ENCODE data around the gene ATP8A2.
"Not testable (repeated sequence)": the region's sequence is repeated elsewhere in the genome, so short reads cannot be mapped to it uniquely, and the experiment has no call there.

The ATP8A2 gene

DNA sequence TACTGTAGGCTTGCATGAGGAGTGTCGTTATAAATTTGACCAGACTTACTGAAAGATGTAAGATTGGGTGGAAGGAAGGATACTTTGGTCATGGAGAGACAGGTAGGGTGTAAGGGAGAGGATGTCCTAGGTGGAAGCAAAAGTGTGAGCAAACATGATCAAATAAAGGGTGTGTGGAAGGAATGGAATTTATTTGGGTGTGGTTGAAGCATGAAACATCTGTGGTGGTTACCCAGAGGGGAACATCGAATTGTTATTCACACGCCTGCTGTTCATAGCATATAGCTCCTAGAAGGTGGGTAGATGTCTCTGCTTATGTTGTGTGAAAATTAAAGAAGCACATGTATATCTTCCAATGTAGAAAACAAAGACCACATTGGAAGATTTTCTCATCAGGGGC lies 157.7 kb downstream of the ATP8A2 start:
- in situ Hi-C loops (cut with HindIII; ENCODE audit: low sequenced_read_pairs): no loop called here

DNA sequence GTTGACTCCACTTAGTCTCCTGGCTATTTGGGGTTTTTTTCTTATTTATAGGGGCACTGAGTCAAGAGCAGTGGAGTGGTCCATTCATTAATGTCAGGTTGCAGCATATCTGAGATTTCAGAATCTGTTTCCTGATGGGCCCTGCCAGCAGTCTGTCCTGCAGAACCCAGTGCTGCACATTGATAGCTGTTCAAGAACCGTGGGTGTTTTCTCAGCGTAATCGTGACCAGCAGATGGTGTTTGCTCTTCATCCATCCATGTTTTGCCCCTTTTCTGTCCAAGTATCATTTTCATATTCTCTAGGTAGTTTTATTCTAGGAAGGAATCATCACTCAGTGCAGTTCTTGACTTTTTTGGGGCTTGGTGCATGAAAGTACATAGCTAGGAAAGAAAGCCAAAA lies 166.5 kb downstream of the ATP8A2 start:
- in situ Hi-C loops (cut with HindIII; ENCODE audit: low sequenced_read_pairs): no loop called here

DNA sequence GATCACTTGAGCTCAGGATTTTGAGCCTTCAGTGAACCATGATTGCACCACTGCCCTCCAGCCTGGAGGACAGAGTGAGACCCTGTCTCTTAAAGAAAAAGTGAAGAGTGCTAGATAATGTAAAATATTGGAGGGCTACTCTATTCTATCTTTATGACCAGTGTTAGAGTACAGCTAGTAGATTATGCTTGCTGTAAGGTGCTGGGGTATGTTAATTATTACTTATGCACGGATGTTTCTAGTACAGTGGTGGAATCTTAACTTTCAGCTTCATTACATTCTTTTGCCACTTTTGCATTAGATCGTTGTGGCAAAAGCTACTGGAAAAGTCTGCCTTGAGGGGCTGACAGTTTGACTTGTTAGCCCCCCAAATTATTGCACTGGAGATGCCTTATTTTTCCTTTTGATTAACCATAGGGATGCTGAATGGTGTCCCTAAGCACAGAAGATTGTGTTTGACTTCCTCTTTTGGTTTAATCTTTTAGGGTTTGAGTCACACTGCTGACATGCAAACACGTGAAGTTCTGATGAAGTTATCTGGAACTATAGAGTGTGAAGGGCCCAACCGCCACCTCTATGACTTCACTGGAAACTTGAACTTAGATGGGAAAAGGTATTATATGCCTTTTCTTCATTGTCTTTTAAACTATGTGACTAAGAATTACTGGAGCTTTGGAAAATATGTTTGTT lies 169.8 kb downstream of the ATP8A2 start:
- in situ Hi-C loops (cut with HindIII; ENCODE audit: low sequenced_read_pairs): no loop called here

DNA sequence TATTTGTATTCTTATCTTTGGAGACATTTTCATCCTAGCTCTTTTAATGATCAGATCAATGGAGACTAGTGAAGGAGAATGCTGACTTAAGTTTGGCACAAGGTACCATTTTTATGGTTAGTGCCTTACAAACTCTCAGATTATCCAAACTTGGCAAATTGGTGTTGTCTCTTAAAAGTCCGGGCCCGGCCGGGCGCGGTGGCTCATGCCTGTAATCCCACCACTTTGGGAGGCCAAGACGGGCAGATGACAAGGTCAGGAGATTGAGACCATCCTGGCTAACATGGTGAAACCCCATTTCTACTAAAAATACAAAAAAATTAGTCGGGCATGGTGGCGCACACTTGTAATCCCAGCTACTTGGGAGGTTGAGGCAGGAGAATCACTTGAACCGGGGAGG lies 177.2 kb downstream of the ATP8A2 start:
- in situ Hi-C loops (cut with HindIII; ENCODE audit: low sequenced_read_pairs): not testable (repeated sequence)

DNA sequence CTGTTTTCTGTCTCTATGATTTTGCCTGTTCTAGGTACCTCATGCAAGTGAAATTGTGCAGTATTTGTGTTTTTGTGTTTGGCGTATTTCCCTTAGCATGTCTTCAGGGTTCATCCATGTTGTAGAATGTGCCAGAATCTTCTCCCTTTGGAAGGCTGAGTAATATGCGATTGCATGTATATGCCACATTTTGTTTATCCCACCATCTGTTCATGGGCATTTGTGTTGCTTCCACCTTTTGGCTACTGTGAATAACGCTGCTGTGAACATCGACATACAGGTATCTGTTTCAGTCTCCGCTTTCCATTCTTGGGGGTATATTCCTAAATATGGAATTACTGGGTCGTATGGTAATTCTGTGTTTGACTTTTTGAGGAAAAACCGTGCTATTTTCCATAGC lies 190.0 kb downstream of the ATP8A2 start:
- in situ Hi-C loops (cut with HindIII; ENCODE audit: low sequenced_read_pairs): no loop called here

DNA sequence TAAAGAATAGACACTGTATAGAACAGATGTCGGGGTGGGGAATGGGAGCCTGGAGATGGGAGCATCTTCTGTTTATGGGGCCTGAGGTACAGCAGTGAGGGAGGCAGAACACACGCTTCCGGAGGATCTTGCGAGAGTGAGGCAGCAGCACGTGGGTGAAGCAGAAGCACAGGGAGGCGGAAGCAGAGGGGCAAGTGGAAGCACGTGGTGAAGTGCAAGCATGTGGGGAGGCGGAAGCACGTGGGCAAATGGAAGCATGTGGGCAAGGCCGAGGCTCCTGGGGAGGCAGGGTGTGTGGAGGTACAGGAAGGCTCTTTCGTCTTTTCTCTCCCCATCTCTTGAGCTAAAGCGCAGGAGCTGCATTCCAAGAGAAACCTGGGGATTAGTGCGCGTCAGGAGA lies 198.4 kb downstream of the ATP8A2 start:
- in situ Hi-C loops (cut with HindIII; ENCODE audit: low sequenced_read_pairs): no loop called here

DNA sequence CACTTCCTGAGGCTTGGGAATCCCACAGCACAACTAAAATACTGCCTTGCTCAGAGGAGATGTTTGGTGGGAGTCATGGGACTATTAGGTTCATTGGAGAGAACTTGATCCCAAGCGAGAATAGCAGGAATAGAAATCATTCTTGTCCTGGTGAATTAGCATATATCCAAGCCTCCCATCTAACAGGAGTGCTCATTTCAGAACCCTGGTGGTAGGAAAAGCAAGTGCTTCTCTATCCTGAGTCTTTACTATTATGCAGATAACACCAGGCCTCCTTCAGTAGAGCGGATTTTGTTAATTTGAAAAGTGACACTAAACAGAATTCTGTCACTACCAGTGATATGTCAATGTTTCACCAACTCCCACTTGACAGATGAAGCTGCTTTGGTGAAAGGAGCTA lies 199.5 kb downstream of the ATP8A2 start:
- in situ Hi-C loops (cut with HindIII; ENCODE audit: low sequenced_read_pairs): no loop called here

DNA sequence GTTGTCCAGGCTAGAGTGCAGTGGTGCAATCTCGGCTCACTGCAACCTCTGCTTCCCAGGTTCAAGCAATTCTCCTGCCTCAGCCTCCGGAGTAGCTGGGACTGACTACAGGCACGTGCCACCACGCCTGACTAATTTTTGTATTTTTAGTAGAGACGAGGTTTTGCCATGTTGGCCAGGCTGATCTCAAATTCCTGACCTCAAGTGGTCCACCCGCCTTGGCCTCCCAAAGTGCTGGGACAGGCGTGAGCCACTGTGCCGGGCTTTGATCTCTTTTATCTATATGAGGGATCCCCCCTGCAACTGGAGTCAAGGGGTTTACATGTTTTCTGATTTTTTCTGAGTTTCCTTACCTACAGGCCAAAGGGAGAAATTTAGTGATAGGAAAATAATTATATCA lies 200.4 kb downstream of the ATP8A2 start:
- in situ Hi-C loops (cut with HindIII; ENCODE audit: low sequenced_read_pairs): not testable (repeated sequence)

DNA sequence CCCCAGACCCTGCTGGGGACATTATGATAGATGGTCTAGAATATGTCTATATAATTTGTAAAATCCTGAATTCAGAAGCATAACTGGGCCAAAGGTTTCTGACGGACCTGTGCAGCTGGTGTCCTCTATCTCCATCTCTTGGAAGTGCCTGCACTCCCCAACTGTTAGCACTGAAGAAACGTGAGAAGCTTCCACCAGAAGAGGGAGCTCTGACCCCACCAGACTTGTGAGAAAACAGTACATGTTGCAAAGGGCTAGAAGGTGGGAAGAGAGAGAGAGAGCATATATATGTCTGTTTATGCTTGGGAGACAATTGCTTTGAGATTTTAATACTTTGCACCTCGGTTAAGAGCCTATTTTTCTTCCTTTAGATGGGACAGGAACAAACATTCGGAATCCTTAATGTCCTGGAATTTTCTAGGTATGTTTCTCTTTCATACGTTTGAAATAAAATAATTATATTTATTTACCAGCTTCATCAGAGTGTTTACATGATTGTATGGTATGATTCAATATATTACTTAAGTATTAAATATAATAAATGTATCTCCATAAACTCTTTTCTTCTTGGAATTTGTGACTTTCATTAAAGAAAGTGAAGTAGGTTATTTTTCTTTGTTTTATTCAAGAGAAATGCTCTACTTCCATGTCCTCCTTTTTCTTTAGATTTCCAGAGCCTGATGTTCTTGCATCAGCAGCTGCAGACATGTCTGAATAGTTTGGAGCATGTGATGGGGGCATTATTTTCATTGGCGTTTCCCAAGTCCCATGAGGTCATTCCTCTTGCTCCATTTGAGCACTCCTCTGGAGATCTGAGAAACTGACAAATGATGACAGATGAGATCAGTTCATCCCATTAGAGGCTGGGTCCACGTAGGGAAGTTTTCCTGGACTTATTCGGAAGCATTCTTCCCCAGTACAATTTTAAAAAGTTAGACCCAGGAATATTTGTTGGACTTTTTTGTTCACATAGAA lies 202.9 kb downstream of the ATP8A2 start:
- in situ Hi-C loops (cut with HindIII; ENCODE audit: low sequenced_read_pairs): no loop called here

DNA sequence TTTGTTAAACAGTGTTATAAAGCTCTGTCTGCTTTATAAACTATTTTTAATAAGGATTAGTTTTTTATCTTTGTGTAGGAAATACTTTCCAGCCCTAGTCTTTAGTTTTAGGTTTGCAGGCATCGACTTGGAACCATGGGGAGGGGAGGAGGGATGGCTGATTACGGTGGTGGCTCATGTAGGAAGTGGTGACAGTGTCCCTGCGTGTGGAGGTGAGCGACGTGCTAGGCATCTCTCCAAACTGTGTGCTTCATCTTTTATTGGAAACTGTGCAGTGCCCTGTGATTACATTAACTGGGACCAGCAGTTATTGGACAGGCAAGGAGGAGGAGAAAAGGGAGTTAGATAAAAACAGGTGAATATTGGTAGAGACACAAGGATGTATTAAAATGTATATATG lies 203.8 kb downstream of the ATP8A2 start:
- in situ Hi-C loops (cut with HindIII; ENCODE audit: low sequenced_read_pairs): no loop called here

DNA sequence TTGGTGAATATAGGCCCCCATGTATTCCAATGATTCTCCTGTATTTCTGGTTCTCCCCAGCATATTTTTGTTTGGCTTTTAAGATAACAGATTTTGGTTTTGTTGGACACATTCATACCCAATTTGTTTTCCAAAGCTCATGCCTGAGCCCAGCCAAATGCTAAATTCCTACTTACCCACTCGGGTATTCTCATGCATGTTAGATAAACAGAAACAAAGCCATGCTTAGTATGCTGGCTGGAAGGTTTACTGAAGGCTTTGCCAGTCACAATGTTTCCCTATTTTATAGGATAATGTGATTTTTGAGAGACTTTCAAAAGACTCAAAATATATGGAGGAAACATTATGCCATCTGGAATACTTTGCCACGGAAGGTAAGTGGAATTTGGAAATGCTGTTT lies 206.8 kb downstream of the ATP8A2 start:
- in situ Hi-C loops (cut with HindIII; ENCODE audit: low sequenced_read_pairs): no loop called here

DNA sequence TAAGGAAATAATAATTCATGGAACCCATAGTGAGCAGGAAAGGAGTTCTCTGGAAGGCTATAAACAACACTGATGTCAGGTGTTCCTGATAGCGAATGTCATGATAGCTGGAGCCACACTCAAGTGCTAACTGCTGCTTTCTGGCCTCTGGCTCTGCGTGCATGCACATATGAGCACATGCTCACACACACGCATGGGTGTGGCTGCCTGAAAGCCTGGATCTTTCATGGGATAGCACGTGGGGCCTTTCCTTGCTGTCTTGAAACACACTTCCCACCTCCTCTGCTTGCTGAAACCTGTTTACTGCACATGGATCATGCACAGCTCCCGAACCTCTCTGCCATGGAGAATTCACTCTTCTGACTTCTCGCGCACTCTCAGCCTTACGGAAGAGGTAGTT lies 207.4 kb downstream of the ATP8A2 start:
- in situ Hi-C loops (cut with HindIII; ENCODE audit: low sequenced_read_pairs): no loop called here

DNA sequence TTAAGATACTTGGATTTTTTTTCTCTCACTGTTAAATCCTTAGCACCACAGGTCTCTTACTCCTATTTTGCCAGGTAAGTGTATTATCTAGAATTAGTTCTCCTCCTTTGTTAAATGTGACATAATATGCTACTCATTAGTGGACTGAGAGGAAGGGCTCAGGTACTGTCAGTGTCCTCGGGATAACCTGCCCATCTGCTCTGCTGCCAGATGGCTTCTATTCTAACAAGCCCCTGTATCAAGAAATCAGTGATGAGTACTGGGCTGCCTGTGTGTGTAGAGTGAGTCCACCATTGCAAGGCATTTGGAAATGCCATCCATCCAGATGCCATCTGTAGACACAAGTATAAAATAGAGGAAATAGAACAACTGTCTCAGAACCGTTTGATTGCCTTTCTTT lies 209.6 kb downstream of the ATP8A2 start:
- in situ Hi-C loops (cut with HindIII; ENCODE audit: low sequenced_read_pairs): no loop called here

DNA sequence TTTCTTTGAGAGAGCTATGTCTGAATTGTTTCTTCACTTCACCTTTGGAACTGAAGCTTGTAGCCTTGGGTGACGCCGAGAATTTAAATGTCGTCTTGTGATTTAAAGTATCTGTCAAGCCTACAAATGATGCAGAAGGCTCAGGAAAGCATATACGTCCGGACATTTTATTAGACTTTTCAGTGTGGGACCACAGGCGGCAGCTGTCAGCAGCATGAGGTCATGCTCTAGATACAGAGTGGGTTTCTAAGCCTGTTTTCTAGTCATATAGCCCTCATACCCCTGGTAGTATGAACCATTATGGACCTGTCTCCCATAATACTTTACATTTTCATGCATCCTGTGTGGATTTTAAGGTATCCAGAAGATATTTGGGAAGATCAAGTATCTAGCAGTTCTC lies 212.3 kb downstream of the ATP8A2 start:
- in situ Hi-C loops (cut with HindIII; ENCODE audit: low sequenced_read_pairs): no loop called here

DNA sequence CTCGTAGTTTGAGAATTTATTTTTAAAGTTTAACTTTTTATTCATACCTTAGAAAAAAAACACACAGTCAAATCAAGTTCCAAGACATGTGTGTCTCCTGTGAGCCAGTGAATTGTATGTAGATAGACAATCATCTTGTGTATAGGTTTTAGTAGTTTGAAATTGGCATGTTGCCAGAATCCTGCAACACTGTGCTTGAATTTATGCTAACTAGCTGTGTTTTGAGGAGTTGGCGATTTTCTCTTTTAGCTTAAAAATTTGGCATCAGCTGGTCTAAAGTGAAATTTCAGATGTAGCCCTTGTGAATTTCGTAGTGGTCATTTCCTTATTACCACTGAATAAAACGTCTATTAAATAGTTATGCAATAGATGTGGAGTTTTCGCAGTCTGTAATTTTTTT lies 213.2 kb downstream of the ATP8A2 start:
- in situ Hi-C loops (cut with HindIII; ENCODE audit: low sequenced_read_pairs): no loop called here

DNA sequence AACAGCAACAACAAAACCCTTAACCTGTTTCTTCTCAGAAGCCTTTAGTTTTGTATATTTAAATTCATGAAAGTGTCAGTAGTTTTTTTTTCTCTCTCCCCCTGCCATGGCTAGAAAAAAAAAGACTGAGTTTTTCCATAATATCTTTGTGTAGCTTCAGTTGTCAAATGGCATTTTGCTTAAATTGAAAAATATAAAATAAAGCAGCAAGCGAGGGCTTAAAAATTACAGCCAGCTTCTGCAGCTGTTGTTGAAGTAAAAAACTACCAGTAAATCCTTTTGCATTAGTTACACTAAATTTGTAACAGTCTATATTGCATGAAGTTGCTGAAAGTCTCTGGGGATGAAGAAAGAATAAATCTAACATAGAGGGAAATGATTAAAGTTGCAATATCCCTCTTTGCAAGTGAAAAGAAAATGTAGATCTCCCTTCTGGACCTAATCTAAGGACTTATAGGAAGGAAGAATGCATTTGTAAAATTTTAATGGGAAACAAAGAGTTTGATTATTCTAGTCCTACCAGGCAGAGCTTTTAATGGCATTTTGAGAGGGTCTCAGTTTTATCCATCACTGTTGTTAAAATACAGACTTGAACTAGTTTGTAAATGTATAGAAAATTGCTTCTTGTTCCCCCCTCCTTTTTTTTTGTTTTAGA lies 215.7 kb downstream of the ATP8A2 start:
- in situ Hi-C loops (cut with HindIII; ENCODE audit: low sequenced_read_pairs): no loop called here

DNA sequence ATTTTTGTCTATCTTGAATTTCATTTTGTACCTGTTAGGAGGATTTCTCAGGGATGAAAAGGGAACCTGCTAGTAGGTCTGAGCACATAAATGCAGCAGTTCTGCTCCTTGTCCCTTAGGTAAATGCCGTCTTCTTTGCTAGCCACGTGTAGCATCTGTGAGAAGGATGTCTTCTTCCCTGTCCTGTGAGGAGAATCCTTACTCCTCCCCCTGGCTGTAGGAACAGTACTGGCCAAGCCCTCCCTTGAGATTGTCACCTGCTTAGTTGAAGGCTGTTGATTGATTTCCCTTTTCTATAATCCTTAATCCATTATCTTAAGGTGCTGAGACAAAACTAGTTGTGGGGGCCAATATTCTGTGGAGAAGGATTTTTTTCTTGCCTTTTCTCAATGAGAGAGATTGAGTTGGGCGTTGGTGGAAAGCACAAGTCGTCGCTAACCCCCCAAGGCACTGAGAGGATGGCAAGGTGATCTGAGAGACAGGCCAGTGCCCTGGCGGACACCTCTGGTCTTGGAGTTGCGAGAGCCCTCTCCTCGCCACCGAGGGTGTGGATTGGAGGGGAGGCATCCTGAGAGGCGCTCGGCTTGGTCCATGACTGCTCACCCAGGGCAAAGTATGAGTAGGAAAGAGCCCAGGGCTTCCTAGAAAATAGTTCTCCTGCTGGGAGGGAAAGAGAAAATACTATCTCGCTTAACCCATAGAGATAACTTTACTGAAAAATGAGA lies 216.7 kb downstream of the ATP8A2 start:
- in situ Hi-C loops (cut with HindIII; ENCODE audit: low sequenced_read_pairs): no loop called here

DNA sequence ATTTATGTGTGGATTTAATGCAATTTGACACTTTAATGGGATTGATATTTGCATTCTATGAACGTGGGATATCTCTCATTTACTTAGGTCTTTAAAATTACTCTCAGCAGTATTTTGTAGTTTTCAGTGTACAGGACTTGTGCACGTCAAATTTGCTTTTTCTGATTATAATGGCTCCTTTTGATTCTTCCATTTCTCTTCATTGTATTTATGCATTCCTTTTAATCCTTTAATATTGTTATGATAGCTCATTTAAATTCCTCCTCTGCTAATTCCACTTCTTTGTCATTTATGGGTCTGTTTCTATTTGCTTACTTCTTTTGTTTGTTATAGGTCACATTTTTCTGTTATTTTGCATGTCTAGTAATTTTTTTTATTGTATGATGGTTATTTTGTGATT lies 226.6 kb downstream of the ATP8A2 start:
- in situ Hi-C loops (cut with HindIII; ENCODE audit: low sequenced_read_pairs): no loop called here

DNA sequence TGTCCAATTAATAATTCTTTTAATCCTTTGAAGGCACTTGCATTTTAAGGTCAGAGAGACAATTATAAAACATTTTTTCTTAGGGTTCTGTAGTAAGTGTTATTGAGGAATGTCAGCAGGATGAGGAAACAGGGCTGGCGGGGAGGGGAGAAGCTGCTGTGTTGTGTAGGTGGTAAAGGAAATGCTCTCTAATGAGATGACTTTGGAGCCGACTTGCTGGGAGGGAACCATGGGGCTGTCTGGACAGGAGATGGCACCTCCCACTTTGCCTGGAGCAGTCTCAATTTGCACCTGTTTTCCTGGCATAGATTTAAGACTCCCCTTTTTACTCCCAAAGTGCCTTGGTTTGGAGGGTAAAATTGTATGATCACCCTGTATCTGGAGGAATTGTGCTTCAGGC lies 230.4 kb downstream of the ATP8A2 start:
- in situ Hi-C loops (cut with HindIII; ENCODE audit: low sequenced_read_pairs): no loop called here

DNA sequence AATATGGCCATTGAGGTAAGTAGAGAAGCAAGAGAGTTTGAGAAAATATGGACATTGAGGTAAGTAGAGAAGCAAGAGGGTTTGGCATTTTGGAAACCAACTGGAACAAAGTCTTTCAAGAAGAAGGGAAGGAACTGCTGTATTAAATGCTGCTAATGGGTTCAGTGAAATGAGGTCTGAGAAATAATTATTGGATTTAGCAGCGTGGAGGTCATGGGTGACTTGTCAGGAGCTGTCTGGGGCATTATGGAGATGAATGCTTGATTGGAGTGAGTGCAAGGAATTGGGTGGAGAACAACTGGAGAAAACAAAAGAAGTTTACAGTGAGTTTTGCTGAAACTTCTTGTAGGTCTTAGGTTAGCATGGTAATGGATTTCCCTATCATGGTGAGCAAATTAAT lies 232.3 kb downstream of the ATP8A2 start:
- in situ Hi-C loops (cut with HindIII; ENCODE audit: low sequenced_read_pairs): no loop called here

DNA sequence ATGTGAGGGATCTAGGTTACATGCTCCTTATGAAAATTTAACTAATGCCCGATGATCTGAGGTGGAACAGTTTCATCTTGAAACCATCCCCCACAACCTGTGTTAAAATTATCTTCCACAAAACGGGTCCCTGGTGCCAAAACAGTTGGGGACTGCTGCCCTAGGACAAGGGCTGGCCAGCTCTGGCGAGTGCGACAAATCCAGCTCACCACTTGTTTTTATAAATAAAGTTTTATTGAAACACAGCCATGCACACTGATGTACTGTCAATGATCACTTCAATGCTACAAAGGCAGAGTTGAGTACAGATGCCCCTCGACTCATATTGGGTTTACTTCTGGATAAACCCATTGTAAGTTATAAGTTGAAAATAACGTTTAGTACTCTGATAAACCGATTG lies 235.3 kb downstream of the ATP8A2 start:
- in situ Hi-C loops (cut with HindIII; ENCODE audit: low sequenced_read_pairs): no loop called here

All from DLD1 (cell line).